ENCODE measurements around the gene ATF3. TPM values are rescaled to one million over a fixed set of nuclear protein-coding genes. Genes with fewer than 3 reads are reported as not detected.

The ATF3 gene
- total RNA-seq, 1 donor from 2014 or later = 23.9 TPM

DNA sequence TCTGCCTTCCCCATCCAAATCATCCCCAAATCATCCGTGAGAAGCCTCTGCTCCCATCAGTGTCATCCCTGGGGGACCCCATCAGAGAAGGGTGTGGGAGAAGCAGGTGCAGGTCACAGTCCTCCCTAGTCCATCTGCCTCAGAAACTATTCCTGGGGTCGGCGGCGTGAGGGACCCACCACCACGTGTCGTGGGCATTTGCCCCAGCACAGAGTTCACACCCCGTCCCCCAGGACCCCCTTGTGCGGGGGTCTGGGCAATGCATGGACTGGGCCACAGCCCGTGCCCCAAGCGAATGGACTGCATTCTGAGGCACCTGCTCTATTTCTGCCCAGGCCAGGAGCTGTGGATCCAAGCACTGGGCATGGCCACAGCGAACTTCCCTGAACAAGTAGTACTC, 38.4 kb downstream of the ATF3 start:
- Mint-ChIP-seq H3K4me3 (no peak overlapping the region), H3K4me1 (ENCODE audit: unreplicated experiment) (no peaks in the 10 kb centered on the region), H3K27me3 (peaks cover 7% of the 10 kb centered on the region), H3K9me3 (no peaks in the 10 kb centered on the region), H3K36me3 (no peaks in the 10 kb centered on the region), H3K27ac (no peak overlapping the region)
- TF ChIP-seq, protein P1, sequence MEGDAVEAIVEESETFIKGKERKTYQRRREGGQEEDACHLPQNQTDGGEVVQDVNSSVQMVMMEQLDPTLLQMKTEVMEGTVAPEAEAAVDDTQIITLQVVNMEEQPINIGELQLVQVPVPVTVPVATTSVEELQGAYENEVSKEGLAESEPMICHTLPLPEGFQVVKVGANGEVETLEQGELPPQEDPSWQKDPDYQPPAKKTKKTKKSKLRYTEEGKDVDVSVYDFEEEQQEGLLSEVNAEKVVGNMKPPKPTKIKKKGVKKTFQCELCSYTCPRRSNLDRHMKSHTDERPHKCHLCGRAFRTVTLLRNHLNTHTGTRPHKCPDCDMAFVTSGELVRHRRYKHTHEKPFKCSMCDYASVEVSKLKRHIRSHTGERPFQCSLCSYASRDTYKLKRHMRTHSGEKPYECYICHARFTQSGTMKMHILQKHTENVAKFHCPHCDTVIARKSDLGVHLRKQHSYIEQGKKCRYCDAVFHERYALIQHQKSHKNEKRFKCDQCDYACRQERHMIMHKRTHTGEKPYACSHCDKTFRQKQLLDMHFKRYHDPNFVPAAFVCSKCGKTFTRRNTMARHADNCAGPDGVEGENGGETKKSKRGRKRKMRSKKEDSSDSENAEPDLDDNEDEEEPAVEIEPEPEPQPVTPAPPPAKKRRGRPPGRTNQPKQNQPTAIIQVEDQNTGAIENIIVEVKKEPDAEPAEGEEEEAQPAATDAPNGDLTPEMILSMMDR (conservative IDR thresholded peaks at IDR 0.05) = no peak
- DNase-seq (ENCODE audit: extremely low spot score, unreplicated experiment) = no peak

DNA sequence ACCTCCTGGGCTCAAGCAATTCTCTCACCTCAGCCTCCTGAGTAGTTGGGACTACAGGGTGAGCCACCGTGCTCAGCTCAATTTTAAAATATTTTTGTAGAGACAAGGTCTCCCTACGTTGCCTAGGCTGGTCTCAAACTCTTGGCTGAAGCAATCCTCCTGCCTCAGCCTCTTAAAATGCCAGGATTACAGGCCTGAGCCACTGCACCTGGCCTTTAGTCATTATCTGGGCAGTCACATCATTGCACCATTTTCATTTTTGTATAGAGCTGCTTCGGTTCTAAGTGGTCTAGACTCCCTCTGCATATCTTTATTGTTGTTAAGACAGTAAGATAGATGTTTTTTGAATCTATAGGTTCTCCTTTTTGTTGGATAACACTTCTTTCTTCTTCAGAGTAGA, 39.9 kb downstream of the ATF3 start:
- TF ChIP-seq, protein P1 (conservative IDR thresholded peaks at IDR 0.05) = no peak
- H3K27ac Mint-ChIP-seq = no peak overlapping the region
- DNase-seq (ENCODE audit: extremely low spot score, unreplicated experiment) = no peak
- H3K4me3 Mint-ChIP-seq = no peak overlapping the region
- no peaks in the 10 kb centered on the region for H3K4me1 Mint-ChIP-seq (ENCODE audit: unreplicated experiment)
- no peaks in the 10 kb centered on the region for H3K9me3 Mint-ChIP-seq
- H3K36me3 Mint-ChIP-seq = no peaks in the 10 kb centered on the region
- peaks cover 7% of the 10 kb centered on the region for H3K27me3 Mint-ChIP-seq

DNA sequence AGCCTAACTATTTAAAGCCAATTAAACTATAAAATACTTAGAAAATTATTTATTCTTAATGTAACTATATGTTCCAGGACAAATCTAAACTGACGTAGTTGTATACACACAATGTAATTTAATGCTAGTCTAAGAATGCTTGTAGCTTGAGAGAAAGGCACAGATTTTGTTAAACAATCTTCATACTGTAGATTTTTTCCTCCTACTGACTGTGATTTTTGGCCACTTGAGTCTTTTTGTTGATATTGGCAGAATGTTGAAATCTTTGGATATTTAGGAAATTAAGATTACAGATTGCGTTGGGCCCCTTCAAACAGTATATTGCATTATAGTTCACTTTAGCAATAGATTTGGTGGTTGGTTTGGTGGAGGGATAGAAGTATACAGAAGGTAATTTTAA, 40.5 kb downstream of the ATF3 start:
- peaks cover 11% of the 10 kb centered on the region for H3K27me3 Mint-ChIP-seq
- no peak overlapping the region for H3K4me3 Mint-ChIP-seq
- TF ChIP-seq, protein P1 (conservative IDR thresholded peaks at IDR 0.05) = no peak
- no peak overlapping the region for H3K27ac Mint-ChIP-seq
- DNase-seq (ENCODE audit: extremely low spot score, unreplicated experiment) = no peak
- no peaks in the 10 kb centered on the region for H3K4me1 Mint-ChIP-seq (ENCODE audit: unreplicated experiment)
- H3K36me3 Mint-ChIP-seq = no peaks in the 10 kb centered on the region
- no peaks in the 10 kb centered on the region for H3K9me3 Mint-ChIP-seq

DNA sequence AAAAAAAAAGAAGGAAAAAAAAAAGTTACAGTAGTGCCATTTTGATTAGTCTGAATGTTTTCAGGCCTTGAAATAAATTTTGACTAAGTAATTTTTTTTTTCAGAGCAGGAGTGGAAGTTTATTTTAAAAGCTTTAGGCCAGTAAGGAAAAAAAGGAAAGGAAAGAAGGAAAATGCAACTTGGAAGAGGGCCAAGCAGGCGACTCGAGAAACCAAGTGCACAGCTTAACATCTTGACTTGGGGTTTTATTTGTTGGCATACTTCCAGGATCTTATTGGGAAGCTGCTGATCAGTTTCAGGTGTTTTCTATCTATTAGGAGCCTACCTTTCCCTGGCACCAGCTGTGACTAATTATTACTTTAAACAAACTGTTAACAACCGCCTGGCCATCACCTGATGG, 41.7 kb downstream of the ATF3 start:
- no peaks in the 10 kb centered on the region for H3K36me3 Mint-ChIP-seq

DNA sequence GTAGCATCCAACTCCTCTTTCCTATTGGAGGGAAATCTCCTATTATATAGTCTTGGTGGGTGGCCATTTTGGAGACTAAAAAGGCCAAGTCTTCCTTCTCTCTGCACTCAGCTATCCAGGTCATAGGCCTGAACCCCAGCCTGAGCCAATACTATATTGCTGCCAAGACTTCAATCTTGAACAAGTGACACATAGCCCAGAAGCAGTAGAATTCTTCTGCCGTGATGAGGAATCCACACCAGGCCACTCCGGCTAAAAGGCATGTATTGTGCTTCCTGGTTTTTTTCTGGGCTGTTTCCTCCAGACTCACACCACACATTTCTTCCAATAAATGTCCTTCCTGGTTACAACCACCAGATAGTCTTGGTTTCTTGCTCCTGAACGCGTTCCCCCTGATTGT, 43.0 kb downstream of the ATF3 start:
- Mint-ChIP-seq H3K27me3 (peaks cover 15% of the 10 kb centered on the region), H3K27ac (no peak overlapping the region), H3K4me3 (no peak overlapping the region), H3K36me3 (no peaks in the 10 kb centered on the region), H3K9me3 (no peaks in the 10 kb centered on the region), H3K4me1 (ENCODE audit: unreplicated experiment) (no peaks in the 10 kb centered on the region)
- TF ChIP-seq, protein P1 (conservative IDR thresholded peaks at IDR 0.05) = no peak
- DNase-seq (ENCODE audit: extremely low spot score, unreplicated experiment) = no peak

More for the DNA sequence above, 41.7 kb downstream of the ATF3 start:
- TF ChIP-seq, protein P1 (conservative IDR thresholded peaks at IDR 0.05) = no peak
- Mint-ChIP-seq H3K27ac (no peak overlapping the region), H3K27me3 (peaks cover 18% of the 10 kb centered on the region), H3K9me3 (no peaks in the 10 kb centered on the region), H3K4me1 (ENCODE audit: unreplicated experiment) (no peaks in the 10 kb centered on the region), H3K4me3 (no peak overlapping the region)
- no peak for DNase-seq (ENCODE audit: extremely low spot score, unreplicated experiment)

DNA sequence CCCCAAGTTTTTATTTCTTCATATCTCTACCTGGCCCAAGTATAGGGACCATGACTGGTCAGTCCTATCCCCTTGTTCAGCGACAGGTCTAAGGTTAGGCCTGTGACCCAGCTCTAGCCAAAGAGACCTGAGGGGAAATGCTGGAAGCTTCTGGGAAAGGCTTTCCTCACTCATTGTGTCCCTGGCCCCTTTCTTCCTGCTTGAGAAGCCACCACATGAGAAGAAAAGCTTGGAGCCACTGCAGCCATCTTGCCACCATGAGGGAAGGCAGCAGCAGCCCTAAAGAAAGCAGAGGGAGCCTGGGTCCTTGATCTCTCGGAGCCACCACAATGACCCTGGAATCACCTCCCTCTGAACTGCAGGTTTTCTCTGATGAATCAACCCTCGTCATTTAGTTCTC, 43.4 kb downstream of the ATF3 start:
- TF ChIP-seq, protein P1 (conservative IDR thresholded peaks at IDR 0.05) = no peak
- Mint-ChIP-seq H3K4me3 (no peak overlapping the region), H3K36me3 (no peaks in the 10 kb centered on the region), H3K4me1 (ENCODE audit: unreplicated experiment) (no peaks in the 10 kb centered on the region), H3K9me3 (no peaks in the 10 kb centered on the region), H3K27ac (no peak overlapping the region), H3K27me3 (peaks cover 15% of the 10 kb centered on the region)
- no peak for DNase-seq (ENCODE audit: extremely low spot score, unreplicated experiment)

Measured in type B pancreatic cell (in vitro differentiated cells).